ENCODE data around the gene SPSB3. TPM values are rescaled to one million over a fixed set of nuclear protein-coding genes. Genes with fewer than 3 reads are reported as not detected.

The SPSB3 gene
- total and polyA plus RNA-seq, 4 donors, result 25.8 to 55.6 (median 52.4) TPM

GRCh38 chr16:1823821-1824220, 41.5 kb upstream of the SPSB3 start:
- Histone ChIP-seq H3K27ac (ENCODE audit: low read depth, low read length) (no peak overlapping the region), H3K4me1 (ENCODE audit: control insufficient read depth, insufficient read depth, low read length) (peaks cover 24% of the 10 kb centered on the region), H3K4me3 (ENCODE audit: low read depth, low read length) (no peak overlapping the region), H3K9me3 (ENCODE audit: control insufficient read depth, insufficient read depth, low read length) (no peaks in the 10 kb centered on the region), H3K27me3 (ENCODE audit: control insufficient read depth, insufficient read depth, low read length) (no peaks in the 10 kb centered on the region), H3K36me3 (ENCODE audit: control insufficient read depth, insufficient read depth, low read length) (peaks cover 52% of the 10 kb centered on the region)
- WGBS (ENCODE audit: insufficient coverage), result 45% methylated on average over 8 of the region's 9 CpGs
- peak in 1 of 6 donors; percentile 19 for DNase-seq (ENCODE audit: low read depth in 4 of 6, low spot score in 6 of 6)

- H3K4me1 ChIP-seq (ENCODE audit: control insufficient read depth, insufficient read depth, low read length), result peaks cover 21% of the 10 kb centered on the region
- H3K27me3 ChIP-seq (ENCODE audit: control insufficient read depth, insufficient read depth, low read length), result no peaks in the 10 kb centered on the region
- no peak for DNase-seq (ENCODE audit: low read depth in 4 of 6, low spot score in 6 of 6)
- WGBS (ENCODE audit: insufficient coverage), result 94% methylated on average over 14 of the region's 16 CpGs
- H3K9me3 ChIP-seq (ENCODE audit: control insufficient read depth, insufficient read depth, low read length), result no peaks in the 10 kb centered on the region
- peaks cover 62% of the 10 kb centered on the region for H3K36me3 ChIP-seq (ENCODE audit: control insufficient read depth, insufficient read depth, low read length)
- H3K27ac ChIP-seq (ENCODE audit: low read depth, low read length), result no peak overlapping the region
- H3K4me3 ChIP-seq (ENCODE audit: low read depth, low read length), result no peak overlapping the region
Measured at GRCh38 chr16:1822801-1823200, 40.4 kb upstream of the SPSB3 start.

GRCh38 chr16:1821861-1822611, 39.7 kb upstream of the SPSB3 start:
- Histone ChIP-seq H3K36me3 (ENCODE audit: control insufficient read depth, insufficient read depth, low read length) (peaks cover 69% of the 10 kb centered on the region), H3K27ac (ENCODE audit: low read depth, low read length) (no peak overlapping the region), H3K9me3 (ENCODE audit: control insufficient read depth, insufficient read depth, low read length) (no peaks in the 10 kb centered on the region), H3K4me3 (ENCODE audit: low read depth, low read length) (no peak overlapping the region), H3K4me1 (ENCODE audit: control insufficient read depth, insufficient read depth, low read length) (peaks cover 15% of the 10 kb centered on the region), H3K27me3 (ENCODE audit: control insufficient read depth, insufficient read depth, low read length) (no peaks in the 10 kb centered on the region)
- 96% methylated on average over 20 of the region's 24 CpGs for WGBS (ENCODE audit: insufficient coverage)
- DNase-seq (ENCODE audit: low read depth in 4 of 6, low spot score in 6 of 6), result no peak

- no peaks in the 10 kb centered on the region for H3K27me3 ChIP-seq (ENCODE audit: control insufficient read depth, insufficient read depth, low read length)
- H3K27ac ChIP-seq (ENCODE audit: low read depth, low read length), result no peak overlapping the region
- H3K9me3 ChIP-seq (ENCODE audit: control insufficient read depth, insufficient read depth, low read length), result no peaks in the 10 kb centered on the region
- DNase-seq (ENCODE audit: low read depth in 4 of 6, low spot score in 6 of 6), result no peak
- WGBS (ENCODE audit: insufficient coverage), result 95% methylated on average over 12 of the region's 12 CpGs
- peaks cover 80% of the 10 kb centered on the region for H3K36me3 ChIP-seq (ENCODE audit: control insufficient read depth, insufficient read depth, low read length)
- peaks cover 14% of the 10 kb centered on the region for H3K4me1 ChIP-seq (ENCODE audit: control insufficient read depth, insufficient read depth, low read length)
- H3K4me3 ChIP-seq (ENCODE audit: low read depth, low read length), result no peak overlapping the region
Measured at GRCh38 chr16:1820946-1821290, 38.5 kb upstream of the SPSB3 start.

- DNase-seq (ENCODE audit: low read depth in 4 of 6, low spot score in 6 of 6), result no peak
- H3K27me3 ChIP-seq (ENCODE audit: control insufficient read depth, insufficient read depth, low read length), result no peaks in the 10 kb centered on the region
- no peaks in the 10 kb centered on the region for H3K9me3 ChIP-seq (ENCODE audit: control insufficient read depth, insufficient read depth, low read length)
- peaks cover 84% of the 10 kb centered on the region for H3K36me3 ChIP-seq (ENCODE audit: control insufficient read depth, insufficient read depth, low read length)
- H3K4me3 ChIP-seq (ENCODE audit: low read depth, low read length), result no peak overlapping the region
- peaks cover 8% of the 10 kb centered on the region for H3K4me1 ChIP-seq (ENCODE audit: control insufficient read depth, insufficient read depth, low read length)
- H3K27ac ChIP-seq (ENCODE audit: low read depth, low read length), result no peak overlapping the region
- 94% methylated on average over 21 of the region's 25 CpGs for WGBS (ENCODE audit: insufficient coverage)
Measured at GRCh38 chr16:1820096-1820945, 38.0 kb upstream of the SPSB3 start.

- no peak overlapping the region for H3K27ac ChIP-seq (ENCODE audit: low read depth, low read length)
- DNase-seq (ENCODE audit: low read depth in 4 of 6, low spot score in 6 of 6), result no peak
- H3K4me1 ChIP-seq (ENCODE audit: control insufficient read depth, insufficient read depth, low read length), result peaks cover 3% of the 10 kb centered on the region
- H3K9me3 ChIP-seq (ENCODE audit: control insufficient read depth, insufficient read depth, low read length), result no peaks in the 10 kb centered on the region
- no peak overlapping the region for H3K4me3 ChIP-seq (ENCODE audit: low read depth, low read length)
- peaks cover 80% of the 10 kb centered on the region for H3K36me3 ChIP-seq (ENCODE audit: control insufficient read depth, insufficient read depth, low read length)
- 97% methylated on average over 10 of the region's 15 CpGs for WGBS (ENCODE audit: insufficient coverage)
- H3K27me3 ChIP-seq (ENCODE audit: control insufficient read depth, insufficient read depth, low read length), result no peaks in the 10 kb centered on the region
Measured at GRCh38 chr16:1819611-1820010, 37.2 kb upstream of the SPSB3 start.

GRCh38 chr16:1818873-1819525, 36.6 kb upstream of the SPSB3 start:
- Histone ChIP-seq H3K27ac (ENCODE audit: low read depth, low read length) (no peak overlapping the region), H3K4me1 (ENCODE audit: control insufficient read depth, insufficient read depth, low read length) (peaks cover 3% of the 10 kb centered on the region), H3K4me3 (ENCODE audit: low read depth, low read length) (no peak overlapping the region), H3K27me3 (ENCODE audit: control insufficient read depth, insufficient read depth, low read length) (no peaks in the 10 kb centered on the region), H3K36me3 (ENCODE audit: control insufficient read depth, insufficient read depth, low read length) (peaks cover 82% of the 10 kb centered on the region), H3K9me3 (ENCODE audit: control insufficient read depth, insufficient read depth, low read length) (no peaks in the 10 kb centered on the region)
- 92% methylated on average over 34 of the region's 35 CpGs for WGBS (ENCODE audit: insufficient coverage)
- DNase-seq (ENCODE audit: low read depth in 4 of 6, low spot score in 6 of 6), result no peak

- H3K27ac ChIP-seq (ENCODE audit: low read depth, low read length), result no peak overlapping the region
- H3K4me3 ChIP-seq (ENCODE audit: low read depth, low read length), result no peak overlapping the region
- H3K27me3 ChIP-seq (ENCODE audit: control insufficient read depth, insufficient read depth, low read length), result no peaks in the 10 kb centered on the region
- H3K9me3 ChIP-seq (ENCODE audit: control insufficient read depth, insufficient read depth, low read length), result no peaks in the 10 kb centered on the region
- peaks cover 86% of the 10 kb centered on the region for H3K36me3 ChIP-seq (ENCODE audit: control insufficient read depth, insufficient read depth, low read length)
- DNase-seq (ENCODE audit: low read depth in 4 of 6, low spot score in 6 of 6), result no peak
- no peaks in the 10 kb centered on the region for H3K4me1 ChIP-seq (ENCODE audit: control insufficient read depth, insufficient read depth, low read length)
- 96% methylated on average over 27 of the region's 27 CpGs for WGBS (ENCODE audit: insufficient coverage)
Measured at GRCh38 chr16:1818204-1818872, 36.0 kb upstream of the SPSB3 start.

GRCh38 chr16:1817716-1818115, 35.3 kb upstream of the SPSB3 start:
- Histone ChIP-seq H3K36me3 (ENCODE audit: control insufficient read depth, insufficient read depth, low read length) (peaks cover 86% of the 10 kb centered on the region), H3K27ac (ENCODE audit: low read depth, low read length) (no peak overlapping the region), H3K4me3 (ENCODE audit: low read depth, low read length) (no peak overlapping the region), H3K9me3 (ENCODE audit: control insufficient read depth, insufficient read depth, low read length) (no peaks in the 10 kb centered on the region), H3K27me3 (ENCODE audit: control insufficient read depth, insufficient read depth, low read length) (no peaks in the 10 kb centered on the region), H3K4me1 (ENCODE audit: control insufficient read depth, insufficient read depth, low read length) (no peaks in the 10 kb centered on the region)
- WGBS (ENCODE audit: insufficient coverage), result 95% methylated on average over 16 of the region's 17 CpGs
- DNase-seq (ENCODE audit: low read depth in 4 of 6, low spot score in 6 of 6), result no peak
